CD4-positive, CD25-positive, alpha-beta regulatory T cell (primary cell): ENCODE measurements around the gene RAE1. TPM values are rescaled to one million over a fixed set of nuclear protein-coding genes. Genes with fewer than 3 reads are reported as not detected.
A peak's percentile ranks its signal among the peaks of the same experiment; 100 is the strongest.

ENCODE experiments used
- ATAC-seq, 2 donors: fragments of 150-1000 bp; cut with Tn5 transposase; one replicate each; pipeline ENCODE4 v1.10.0; 2021; ENCODE audit warnings: low read depth in 2 of 2, moderate number of reproducible peaks in 2 of 2, moderate library complexity in 1 of 2
- DNase-seq, 3 donors: peaks; one replicate each; pipeline versions ENCODE4 v3.0.0 to v3.0.0-alpha.2; 2012 to 2022; ENCODE audit warnings: mixed read lengths in 1 of 3
- H3K27ac ChIP-seq: one replicate; pipeline ENCODE4 v1.7.0; 2013; ENCODE audit warnings: mild to moderate bottlenecking, low read length; ENCODE audit not compliant: insufficient read depth, poor library complexity, severe bottlenecking
- H3K27me3 ChIP-seq: one replicate; pipeline ENCODE4 v1.7.0; 2013; ENCODE audit warnings: low read length; ENCODE audit not compliant: control insufficient read depth, insufficient read depth
- H3K36me3 ChIP-seq: one replicate; pipeline ENCODE4 v1.7.0; 2013; ENCODE audit warnings: mild to moderate bottlenecking, low read length, moderate library complexity; ENCODE audit not compliant: control insufficient read depth, insufficient read depth
- H3K4me1 ChIP-seq: 2 replicates; pipeline ENCODE4 v1.7.0; 2013; ENCODE audit warnings: mild to moderate bottlenecking, low read length; ENCODE audit not compliant: insufficient read depth, control insufficient read depth, poor library complexity, severe bottlenecking
- H3K4me3 ChIP-seq: one replicate; pipeline ENCODE4 v1.7.0; 2013; ENCODE audit warnings: low read depth, mild to moderate bottlenecking, low read length, moderate library complexity
- H3K9me3 ChIP-seq, 2 experiments: 1 replicate in 1 of 2; 2 replicates in 1 of 2; pipeline ENCODE4 v1.7.0; 2013; ENCODE audit warnings: low read length in 2 of 2, mild to moderate bottlenecking in 1 of 2, moderate library complexity in 1 of 2; ENCODE audit not compliant: control insufficient read depth in 2 of 2
- H3K27ac Mint-ChIP-seq, 3 donors: one replicate each; pipeline ENCODE4 v1.8.0; 2020 to 2022; ENCODE audit warnings: mild to moderate bottlenecking in 3 of 3, mixed read lengths in 3 of 3, moderate library complexity in 2 of 3
- H3K27me3 Mint-ChIP-seq: one replicate; pipeline ENCODE4 v1.8.0; 2022; ENCODE audit warnings: mild to moderate bottlenecking, mixed read lengths
- H3K36me3 Mint-ChIP-seq: one replicate; pipeline ENCODE4 v1.8.0; 2020; ENCODE audit warnings: mixed read lengths
- H3K4me1 Mint-ChIP-seq, 4 donors: one replicate each; pipeline ENCODE4 v1.8.0; 2020 to 2022; ENCODE audit warnings: mixed read lengths in 4 of 4, mild to moderate bottlenecking in 1 of 4
- H3K4me3 Mint-ChIP-seq, 4 donors: one replicate each; pipeline ENCODE4 v1.8.0; 2020 to 2022; ENCODE audit warnings: mild to moderate bottlenecking in 4 of 4, mixed read lengths in 4 of 4, moderate library complexity in 3 of 4
- H3K9me3 Mint-ChIP-seq, 7 donors: one replicate each; pipeline ENCODE4 v1.8.0; 2020 to 2022; ENCODE audit warnings: mixed read lengths in 7 of 7, mild to moderate bottlenecking in 3 of 7, moderate library complexity in 2 of 7
- polyA plus RNA-seq, 4 donors: library from polyadenylated mRNA; unstranded; fragments of 300-500 nt; fragmentation: Illumina TruSeq; gene quantifications; one replicate each; pipeline ENCODE4 v1.2.3, GENCODE V29; 2021
- total RNA-seq: library from RNA; stranded (reverse); gene quantifications from one replicate; pipeline ENCODE4 v1.2.3, GENCODE V29; 2022

RAE1 gene
- total and polyA plus RNA-seq, 5 donors from 2014 or later, result 33.0 to 52.1 (median 36.5) TPM

GRCh38 chr20:57425150-57426013 lies 74.3 kb downstream of the RAE1 start:
- H3K27me3 ChIP-seq, result no peaks in the 10 kb centered on the region
- H3K27ac ChIP-seq, result no peak overlapping the region
- H3K27ac Mint-ChIP-seq, result peak overlapping the region in 1 of 3 donors; percentile 26
- no peak overlapping the region for H3K4me3 ChIP-seq
- H3K4me1 Mint-ChIP-seq, result peaks cover 5 to 49% (median 25%) of the 10 kb centered on the region in 4 donors
- DNase-seq, result no peak
- H3K9me3 ChIP-seq, result no peaks in the 10 kb centered on the region
- no peaks in the 10 kb centered on the region for H3K27me3 Mint-ChIP-seq
- ATAC-seq, result no peak
- no peak overlapping the region for H3K4me3 Mint-ChIP-seq
- H3K36me3 ChIP-seq, result no peaks in the 10 kb centered on the region
- no peaks in the 10 kb centered on the region for H3K36me3 Mint-ChIP-seq
- H3K4me1 ChIP-seq, result peaks cover 7% of the 10 kb centered on the region
- peaks cover 0 to 3% (median 0%) of the 10 kb centered on the region in 7 donors for H3K9me3 Mint-ChIP-seq

GRCh38 chr20:57426271-57426689 lies 75.2 kb downstream of the RAE1 start:
- Mint-ChIP-seq H3K36me3 (no peaks in the 10 kb centered on the region), H3K27me3 (no peaks in the 10 kb centered on the region), H3K27ac (peak overlapping the region in 1 of 3 donors; percentile 67), H3K4me1 (peaks cover 5 to 54% (median 29%) of the 10 kb centered on the region in 4 donors), H3K9me3 (peaks cover 0 to 3% (median 0%) of the 10 kb centered on the region in 7 donors), H3K4me3 (no peak overlapping the region)
- ATAC-seq, result no peak
- no peak overlapping the region for H3K4me3 ChIP-seq
- no peak overlapping the region for H3K27ac ChIP-seq
- H3K4me1 ChIP-seq, result peaks cover 13% of the 10 kb centered on the region
- H3K27me3 ChIP-seq, result no peaks in the 10 kb centered on the region
- DNase-seq, result no peak
- H3K36me3 ChIP-seq, result no peaks in the 10 kb centered on the region
- no peaks in the 10 kb centered on the region for H3K9me3 ChIP-seq

GRCh38 chr20:57426831-57427230 lies 75.8 kb downstream of the RAE1 start:
- H3K27me3 ChIP-seq, result no peaks in the 10 kb centered on the region
- peaks cover 0 to 3% (median 0%) of the 10 kb centered on the region in 7 donors for H3K9me3 Mint-ChIP-seq
- H3K9me3 ChIP-seq, result no peaks in the 10 kb centered on the region
- H3K27me3 Mint-ChIP-seq, result no peaks in the 10 kb centered on the region
- no peaks in the 10 kb centered on the region for H3K36me3 ChIP-seq
- peaks cover 18% of the 10 kb centered on the region for H3K4me1 ChIP-seq
- no peak overlapping the region for H3K4me3 ChIP-seq
- no peak overlapping the region for H3K27ac ChIP-seq
- no peak for ATAC-seq
- no peak for DNase-seq
- H3K4me3 Mint-ChIP-seq, result no peak overlapping the region
- peaks cover 5 to 58% (median 32%) of the 10 kb centered on the region in 4 donors for H3K4me1 Mint-ChIP-seq
- H3K36me3 Mint-ChIP-seq, result no peaks in the 10 kb centered on the region
- peak overlapping the region in 1 of 3 donors; percentile 67 for H3K27ac Mint-ChIP-seq

- no peak overlapping the region for H3K27ac ChIP-seq
- H3K4me3 Mint-ChIP-seq, result no peak overlapping the region
Observed at GRCh38 chr20:57428324-57429158, 77.5 kb downstream of the RAE1 start.

More at GRCh38 chr20:57428324-57429158, 77.5 kb downstream of the RAE1 start:
- Histone ChIP-seq H3K27me3 (no peaks in the 10 kb centered on the region), H3K9me3 (no peaks in the 10 kb centered on the region), H3K4me3 (no peak overlapping the region), H3K36me3 (no peaks in the 10 kb centered on the region), H3K4me1 (peaks cover 35% of the 10 kb centered on the region)
- ATAC-seq (no peak), DNase-seq (no peak)
- peaks cover 0 to 3% (median 0%) of the 10 kb centered on the region in 7 donors for H3K9me3 Mint-ChIP-seq
- no peak overlapping the region for H3K27ac Mint-ChIP-seq
- peaks cover 15 to 71% (median 40%) of the 10 kb centered on the region in 4 donors for H3K4me1 Mint-ChIP-seq
- H3K27me3 Mint-ChIP-seq, result peaks cover 4% of the 10 kb centered on the region
- no peaks in the 10 kb centered on the region for H3K36me3 Mint-ChIP-seq

Other genes starting within 250 kb of the RAE1 start
- gene BMP7, start 84.6 kb upstream of the RAE1 start, total RNA-seq, result not detected
- gene BMP7, start 84.6 kb upstream of the RAE1 start, polyA plus RNA-seq, result not detected
- not detected for gene SPO11, start 21.5 kb upstream of the RAE1 start, total RNA-seq
- not detected for gene SPO11, start 21.5 kb upstream of the RAE1 start, polyA plus RNA-seq
- gene RBM38, start 40.1 kb downstream of the RAE1 start, total RNA-seq, result 322 TPM
- 100 to 1,000 TPM in 2 of 4 donors, 10 to 100 TPM in 2; 71.9 to 163 (median 102) TPM for gene RBM38, start 40.1 kb downstream of the RAE1 start, polyA plus RNA-seq
- gene CTCFL, start 173.9 kb downstream of the RAE1 start, total RNA-seq, result not detected
- gene CTCFL, start 173.9 kb downstream of the RAE1 start, polyA plus RNA-seq, result not detected
- gene PCK1, start 209.9 kb downstream of the RAE1 start, total RNA-seq, result not detected
- not detected for gene PCK1, start 209.9 kb downstream of the RAE1 start, polyA plus RNA-seq